Neural cell (in vitro differentiated cells): ENCODE results near the gene MRPS10. TPM values are rescaled to one million over a fixed set of nuclear protein-coding genes. Genes with fewer than 3 reads are reported as not detected.

Experiments used
- H2AFZ ChIP-seq: fragments of 200-600, 300-800 bp; sonication (generic), shearing (Covaris generic); 2 replicates; pipeline ENCODE4 v1.6.0; 2014; ENCODE audit warnings: low read depth, mild to moderate bottlenecking, antibody characterized with exemption, low read length, moderate library complexity
- H3F3A ChIP-seq: fragments of 200-600 bp; shearing (Covaris generic); 2 replicates; pipeline ENCODE4 v1.6.1; 2016; ENCODE audit warnings: mild to moderate bottlenecking, moderate library complexity, mixed read lengths, antibody characterized with exemption, low read length; ENCODE audit not compliant: insufficient read depth, poor library complexity, severe bottlenecking
- H3K27ac ChIP-seq: fragments of 200-600, 300-800 bp; sonication (generic), shearing (Covaris generic); 2 replicates; pipeline ENCODE4 v1.5.1; 2014; ENCODE audit warnings: mild to moderate bottlenecking, low read length, moderate library complexity
- H3K27me3 ChIP-seq: fragments of 300-800, 200-600 bp; sonication (generic), shearing (Covaris generic); 2 replicates; pipeline ENCODE4 v1.6.0; 2014; ENCODE audit warnings: mild to moderate bottlenecking, low read depth, low read length, moderate library complexity; ENCODE audit not compliant: insufficient read depth
- H3K36me3 ChIP-seq: fragments of 300-800, 200-600 bp; sonication (generic), shearing (Covaris generic); 2 replicates; pipeline ENCODE4 v1.5.1; 2014; ENCODE audit warnings: mild to moderate bottlenecking, antibody characterized with exemption, low read length, moderate library complexity; ENCODE audit not compliant: insufficient read depth
- H3K4me2 ChIP-seq: fragments of 300-800, 200-600 bp; sonication (generic), shearing (Covaris generic); 2 replicates; pipeline ENCODE4 v1.6.0; 2014; ENCODE audit warnings: mild to moderate bottlenecking, low read length
- H3K4me3 ChIP-seq: fragments of 300-800, 200-600 bp; sonication (generic), shearing (Covaris generic); 2 replicates; pipeline ENCODE4 v1.5.1; 2014; ENCODE audit warnings: mild to moderate bottlenecking, low read length, moderate library complexity
- H3K79me2 ChIP-seq: fragments of 200-600 bp; shearing (Covaris generic); replicated peaks from 2 replicates; pipeline ENCODE4 v1.6.0; 2014; ENCODE audit warnings: mild to moderate bottlenecking, low read length, moderate library complexity; ENCODE audit not compliant: insufficient read depth
- H3K9ac ChIP-seq: fragments of 300-800, 200-600 bp; sonication (generic), shearing (Covaris generic); 2 replicates; pipeline ENCODE4 v1.6.1; 2016; ENCODE audit warnings: mild to moderate bottlenecking, low read length, mixed read lengths
- H3K9me2 ChIP-seq: fragments of 200-600 bp; shearing (Covaris generic); 2 replicates; pipeline ENCODE4 v1.6.1; 2016; ENCODE audit warnings: mild to moderate bottlenecking, low read length, mixed read lengths; ENCODE audit not compliant: insufficient read depth
- H3K9me3 ChIP-seq: fragments of 200-600, 300-800 bp; sonication (generic), shearing (Covaris generic); 2 replicates; pipeline ENCODE4 v1.6.1; 2016; ENCODE audit warnings: mild to moderate bottlenecking, mixed run types, low read length, moderate library complexity, mixed read lengths
- H4K20me1 ChIP-seq: fragments of 200-600 bp; shearing (Covaris generic); 2 replicates; pipeline ENCODE4 v1.6.1; 2016; ENCODE audit warnings: mild to moderate bottlenecking, mixed run types; ENCODE audit not compliant: insufficient read depth
- CTCF ChIP-seq: fragments of 450-650 bp; IDR thresholded peaks from 2 replicates; pipeline ENCODE4 v1.5.1; 2014; ENCODE audit warnings: antibody characterized with exemption, mild to moderate bottlenecking, moderate library complexity; ENCODE audit not compliant: poor library complexity, severe bottlenecking
- EP300 ChIP-seq: fragments of 450-650 bp; conservative IDR thresholded peaks from 2 replicates; pipeline ENCODE4 v1.6.1; 2014; ENCODE audit warnings: antibody characterized with exemption, mild to moderate bottlenecking, moderate library complexity; ENCODE audit not compliant: poor library complexity, severe bottlenecking
- EZH2 ChIP-seq: fragments of 200-600, 300-800 bp; shearing (Covaris generic), sonication (generic); IDR thresholded peaks from 2 replicates; pipeline ENCODE4 v1.6.1; 2014; ENCODE audit warnings: antibody characterized with exemption, low read length, borderline replicate concordance, mild to moderate bottlenecking; ENCODE audit not compliant: insufficient read depth, poor library complexity, severe bottlenecking
- MXI1 ChIP-seq: fragments of 450-650 bp; conservative IDR thresholded peaks from 2 replicates; pipeline ENCODE4 v1.6.1; 2014; ENCODE audit warnings: antibody characterized with exemption, mild to moderate bottlenecking; ENCODE audit not compliant: poor library complexity, severe bottlenecking
- POLR2AphosphoS5 ChIP-seq: IDR thresholded peaks from 2 replicates; pipeline ENCODE4 v1.6.1; 2012
- RAD21 ChIP-seq: fragments of 450-650 bp; conservative IDR thresholded peaks from 2 replicates; pipeline ENCODE4 v1.6.1; 2014; ENCODE audit warnings: antibody characterized with exemption, mild to moderate bottlenecking, moderate library complexity
- REST ChIP-seq: IDR thresholded peaks from 2 replicates; pipeline ENCODE4 v1.6.1; 2012; ENCODE audit warnings: borderline replicate concordance
- SMC3 ChIP-seq: fragments of 450-650 bp; conservative IDR thresholded peaks from 2 replicates; pipeline ENCODE4 v1.6.1; 2014; ENCODE audit warnings: antibody characterized with exemption, mild to moderate bottlenecking, moderate library complexity; ENCODE audit not compliant: poor library complexity
- TAF1 ChIP-seq: IDR thresholded peaks from 2 replicates; pipeline ENCODE4 v1.6.1; 2012; ENCODE audit warnings: low read depth
- polyA plus RNA-seq: library from polyadenylated mRNA; depleted of rRNA; stranded (reverse); fragments of >200 nt; gene quantifications from 2 replicates; pipeline ENCODE4 v1.2.3, GENCODE V29; 2014

The MRPS10 gene
- polyA plus RNA-seq, 1 donor from 2014 or later: 37.4 TPM

- no peak overlapping the region for H3K4me3 ChIP-seq
- TF ChIP-seq POLR2AphosphoS5 (no peak), EP300 (no peak), EZH2 (no peak), RAD21 (no peak), TAF1 (no peak), REST (no peak), CTCF (no peak), MXI1 (no peak), SMC3 (no peak)
These were observed 5.2 kb downstream of the MRPS10 start for GRCh38 chr6:42212442-42212841.

GRCh38 chr6:42211726-42212125, 5.9 kb downstream of the MRPS10 start:
- H4K20me1 ChIP-seq: no peaks in the 10 kb centered on the region
- H3K4me2 ChIP-seq: no peak overlapping the region
- H3F3A ChIP-seq: no peaks in the 10 kb centered on the region
- H3K9ac ChIP-seq: no peak overlapping the region
- H3K9me3 ChIP-seq: no peaks in the 10 kb centered on the region
- no peak overlapping the region for H3K27ac ChIP-seq
- H3K36me3 ChIP-seq: no peaks in the 10 kb centered on the region
- H3K4me3 ChIP-seq: no peak overlapping the region
- H3K27me3 ChIP-seq: no peaks in the 10 kb centered on the region
- peaks cover 3% of the 10 kb centered on the region for H3K79me2 ChIP-seq
- TF ChIP-seq EZH2 (no peak), REST (no peak), TAF1 (no peak), EP300 (no peak), POLR2AphosphoS5 (no peak), SMC3 (no peak), MXI1 (no peak), CTCF (no peak), RAD21 (no peak)
- no peak overlapping the region for H2AFZ ChIP-seq
- H3K9me2 ChIP-seq: no peaks in the 10 kb centered on the region

More at GRCh38 chr6:42212442-42212841, 5.2 kb downstream of the MRPS10 start:
- H3K27ac ChIP-seq: no peak overlapping the region
- peaks cover 4% of the 10 kb centered on the region for H3F3A ChIP-seq
- no peaks in the 10 kb centered on the region for H4K20me1 ChIP-seq
- no peak overlapping the region for H3K4me2 ChIP-seq
- H3K9me3 ChIP-seq: no peaks in the 10 kb centered on the region
- H3K27me3 ChIP-seq: no peaks in the 10 kb centered on the region
- no peak overlapping the region for H3K9ac ChIP-seq
- H3K9me2 ChIP-seq: no peaks in the 10 kb centered on the region
- no peak overlapping the region for H2AFZ ChIP-seq
- no peaks in the 10 kb centered on the region for H3K36me3 ChIP-seq
- peaks cover 10% of the 10 kb centered on the region for H3K79me2 ChIP-seq
